ENCODE measurements around the gene CEBPA. TPM values are rescaled to one million over a fixed set of nuclear protein-coding genes. Genes with fewer than 3 reads are reported as not detected.

Gene CEBPA
- total RNA-seq, 1 experiment from 2014 or later: 1.2 TPM

- H3K4me3 Mint-ChIP-seq (ENCODE audit: low read depth, unreplicated experiment): no peak overlapping the region
- intact Hi-C loops (cut with micrococcal nuclease; ENCODE audit: unreplicated experiment): no loop called here
- CTCF ChIA-PET: no interaction called here
These were observed 37.0 kb upstream of the CEBPA start for GRCh38 chr19:33339016-33339984.

GRCh38 chr19:33335446-33335845 lies 33.1 kb upstream of the CEBPA start:
- no peak for DNase-seq
- BruUV-seq (replicated peaks): no TSS peak
- Mint-ChIP-seq H3K4me1 (ENCODE audit: low read depth, unreplicated experiment) (no peaks in the 10 kb centered on the region), H3K9me3 (ENCODE audit: low read depth, unreplicated experiment) (no peaks in the 10 kb centered on the region), H3K27me3 (ENCODE audit: unreplicated experiment) (peaks cover 39% of the 10 kb centered on the region), H3K4me3 (ENCODE audit: low read depth, unreplicated experiment) (no peak overlapping the region), H3K36me3 (ENCODE audit: insufficient read depth, unreplicated experiment) (no peaks in the 10 kb centered on the region), H3K27ac (ENCODE audit: unreplicated experiment) (no peak overlapping the region)
- CTCF ChIA-PET: no interaction called here
- intact Hi-C loops (cut with micrococcal nuclease; ENCODE audit: unreplicated experiment): no loop called here
- no peak for TF ChIP-seq CTCF (IDR thresholded peaks at IDR 0.05; ENCODE audit: unreplicated experiment)

More at GRCh38 chr19:33339016-33339984, 37.0 kb upstream of the CEBPA start:
- DNase-seq: no peak
- Mint-ChIP-seq H3K27ac (ENCODE audit: unreplicated experiment) (no peak overlapping the region), H3K36me3 (ENCODE audit: insufficient read depth, unreplicated experiment) (no peaks in the 10 kb centered on the region), H3K9me3 (ENCODE audit: low read depth, unreplicated experiment) (no peaks in the 10 kb centered on the region), H3K4me1 (ENCODE audit: low read depth, unreplicated experiment) (no peaks in the 10 kb centered on the region), H3K27me3 (ENCODE audit: unreplicated experiment) (peaks cover 74% of the 10 kb centered on the region)
- TF ChIP-seq CTCF (IDR thresholded peaks at IDR 0.05; ENCODE audit: unreplicated experiment): no peak
- no TSS peak for BruUV-seq (replicated peaks)

- Mint-ChIP-seq H3K4me3 (ENCODE audit: low read depth, unreplicated experiment) (no peak overlapping the region), H3K36me3 (ENCODE audit: insufficient read depth, unreplicated experiment) (no peaks in the 10 kb centered on the region), H3K9me3 (ENCODE audit: low read depth, unreplicated experiment) (no peaks in the 10 kb centered on the region), H3K27ac (ENCODE audit: unreplicated experiment) (no peak overlapping the region), H3K4me1 (ENCODE audit: low read depth, unreplicated experiment) (no peaks in the 10 kb centered on the region), H3K27me3 (ENCODE audit: unreplicated experiment) (peaks cover 39% of the 10 kb centered on the region)
- no peak for TF ChIP-seq CTCF (IDR thresholded peaks at IDR 0.05; ENCODE audit: unreplicated experiment)
- DNase-seq: no peak
- intact Hi-C loops (cut with micrococcal nuclease; ENCODE audit: unreplicated experiment): no loop called here
- no TSS peak for BruUV-seq (replicated peaks)
- CTCF ChIA-PET: no interaction called here
These were observed 31.9 kb upstream of the CEBPA start for GRCh38 chr19:33334271-33334670.

GRCh38 chr19:33333642-33334041 lies 31.3 kb upstream of the CEBPA start:
- H3K9me3 Mint-ChIP-seq (ENCODE audit: low read depth, unreplicated experiment): no peaks in the 10 kb centered on the region
- no peak overlapping the region for H3K27ac Mint-ChIP-seq (ENCODE audit: unreplicated experiment)
- CTCF ChIA-PET: no interaction called here
- H3K4me3 Mint-ChIP-seq (ENCODE audit: low read depth, unreplicated experiment): no peak overlapping the region
- H3K36me3 Mint-ChIP-seq (ENCODE audit: insufficient read depth, unreplicated experiment): no peaks in the 10 kb centered on the region
- no peak for DNase-seq
- TF ChIP-seq CTCF (IDR thresholded peaks at IDR 0.05; ENCODE audit: unreplicated experiment): no peak
- no TSS peak for BruUV-seq (replicated peaks)
- H3K4me1 Mint-ChIP-seq (ENCODE audit: low read depth, unreplicated experiment): no peaks in the 10 kb centered on the region
- H3K27me3 Mint-ChIP-seq (ENCODE audit: unreplicated experiment): peaks cover 39% of the 10 kb centered on the region
- intact Hi-C loops (cut with micrococcal nuclease; ENCODE audit: unreplicated experiment): no loop called here
